ENCODE data around the gene RAB39B. TPM values are rescaled to one million over a fixed set of nuclear protein-coding genes. Genes with fewer than 3 reads are reported as not detected.

Gene RAB39B
- total and polyA plus RNA-seq, 10 of the 15 experiments (the other 5 are each of a cell fraction or from before 2014, with no cell fraction given): 1.6 to 8.6 (median 6.7) TPM

Small RNA genes within 50 kb of the gene (small RNA-seq; reads per million reads assigned to genes)
- not detected for gene AC234781.4

Other genes with a start within 250 kb of the RAB39B start
Only the 7 nearest of the 9 such genes appear.
- gene CMC4, start 193.4 kb downstream of the RAB39B start, total RNA-seq (2014; rRNA removed): 25.0 and 26.5 TPM in 2 replicates
- 14.0 and 15.6 TPM in 2 replicates for gene CMC4, start 193.4 kb downstream of the RAB39B start, total RNA-seq (2014; rRNA removed; fragmentation: Illumina TruSeq; extraction: Trizol)
- 10.3 and 10.4 TPM in 2 replicates for gene CMC4, start 193.4 kb downstream of the RAB39B start, total RNA-seq (2021)
- gene CMC4, start 193.4 kb downstream of the RAB39B start, polyA plus RNA-seq (2011; rRNA removed): 27.9 and 30.5 TPM in 2 replicates
- 12.3 and 14.6 TPM in 2 replicates for gene CMC4, start 193.4 kb downstream of the RAB39B start, polyA plus RNA-seq (2014; fragmentation: Illumina TruSeq; extraction: Trizol)
- 10 to 100 TPM in 1 of 2 experiments, 1 to 10 TPM in 1; 5.8 to 10.4 TPM for gene CMC4, start 193.4 kb downstream of the RAB39B start, polyA plus RNA-seq (2014; fragmentation: Nextera tagmentation; extraction: Ambion mirVana)
- gene CMC4, start 193.4 kb downstream of the RAB39B start, polyA plus RNA-seq (2014; rRNA removed): 33.7 and 36.4 TPM in 2 replicates
- gene CMC4, start 193.4 kb downstream of the RAB39B start, polyA plus RNA-seq (2016; fragmentation: Nextera tagmentation; extraction: Ambion mirVana): 10 to 100 TPM; 30.0 to 33.4 TPM
- gene MTCP1, start 193.4 kb downstream of the RAB39B start, total RNA-seq (2014; rRNA removed): 31.6 and 34.3 TPM in 2 replicates
- 20.6 and 25.6 TPM in 2 replicates for gene MTCP1, start 193.4 kb downstream of the RAB39B start, total RNA-seq (2014; rRNA removed; fragmentation: Illumina TruSeq; extraction: Trizol)
- gene MTCP1, start 193.4 kb downstream of the RAB39B start, total RNA-seq (2021): 29.8 and 43.2 TPM in 2 replicates
- gene MTCP1, start 193.4 kb downstream of the RAB39B start, polyA plus RNA-seq (2011; rRNA removed): 32.8 and 115 TPM in 2 replicates
- gene MTCP1, start 193.4 kb downstream of the RAB39B start, polyA plus RNA-seq (2014; fragmentation: Illumina TruSeq; extraction: Trizol): 25.7 and 48.3 TPM in 2 replicates
- gene MTCP1, start 193.4 kb downstream of the RAB39B start, polyA plus RNA-seq (2014; fragmentation: Nextera tagmentation; extraction: Ambion mirVana): 10 to 100 TPM; 30.2 to 52.9 TPM
- 15.8 and 16.6 TPM in 2 replicates for gene MTCP1, start 193.4 kb downstream of the RAB39B start, polyA plus RNA-seq (2014; rRNA removed)
- gene MTCP1, start 193.4 kb downstream of the RAB39B start, polyA plus RNA-seq (2016; fragmentation: Nextera tagmentation; extraction: Ambion mirVana): 10 to 100 TPM; 56.5 to 74.0 TPM
- gene BRCC3, start 193.0 kb downstream of the RAB39B start, total RNA-seq (2014; rRNA removed): 15.5 and 16.9 TPM in 2 replicates
- 29.1 and 29.9 TPM in 2 replicates for gene BRCC3, start 193.0 kb downstream of the RAB39B start, total RNA-seq (2014; rRNA removed; fragmentation: Illumina TruSeq; extraction: Trizol)
- gene BRCC3, start 193.0 kb downstream of the RAB39B start, total RNA-seq (2021): 25.7 and 30.7 TPM in 2 replicates
- gene BRCC3, start 193.0 kb downstream of the RAB39B start, polyA plus RNA-seq (2011; rRNA removed): 43.0 and 50.7 TPM in 2 replicates
- 41.1 and 50.1 TPM in 2 replicates for gene BRCC3, start 193.0 kb downstream of the RAB39B start, polyA plus RNA-seq (2014; fragmentation: Illumina TruSeq; extraction: Trizol)
- gene BRCC3, start 193.0 kb downstream of the RAB39B start, polyA plus RNA-seq (2014; fragmentation: Nextera tagmentation; extraction: Ambion mirVana): 10 to 100 TPM; 29.5 to 40.6 TPM
- 20.5 and 21.9 TPM in 2 replicates for gene BRCC3, start 193.0 kb downstream of the RAB39B start, polyA plus RNA-seq (2014; rRNA removed)
- 10 to 100 TPM; 53.0 to 57.5 TPM for gene BRCC3, start 193.0 kb downstream of the RAB39B start, polyA plus RNA-seq (2016; fragmentation: Nextera tagmentation; extraction: Ambion mirVana)
- 60.9 and 87.6 TPM in 2 replicates for gene VBP1, start 48.0 kb downstream of the RAB39B start, total RNA-seq (2014; rRNA removed)
- gene VBP1, start 48.0 kb downstream of the RAB39B start, total RNA-seq (2014; rRNA removed; fragmentation: Illumina TruSeq; extraction: Trizol): 93.2 and 97.0 TPM in 2 replicates
- 67.9 and 71.0 TPM in 2 replicates for gene VBP1, start 48.0 kb downstream of the RAB39B start, total RNA-seq (2021)
- 81.9 and 155 TPM in 2 replicates for gene VBP1, start 48.0 kb downstream of the RAB39B start, polyA plus RNA-seq (2011; rRNA removed)
- 107 and 161 TPM in 2 replicates for gene VBP1, start 48.0 kb downstream of the RAB39B start, polyA plus RNA-seq (2014; fragmentation: Illumina TruSeq; extraction: Trizol)
- gene VBP1, start 48.0 kb downstream of the RAB39B start, polyA plus RNA-seq (2014; fragmentation: Nextera tagmentation; extraction: Ambion mirVana): 100 to 1,000 TPM; 140 to 182 TPM
- gene VBP1, start 48.0 kb downstream of the RAB39B start, polyA plus RNA-seq (2014; rRNA removed): 40.9 and 56.4 TPM in 2 replicates
- gene VBP1, start 48.0 kb downstream of the RAB39B start, polyA plus RNA-seq (2016; fragmentation: Nextera tagmentation; extraction: Ambion mirVana): 100 to 1,000 TPM; 141 to 161 TPM
- 19.2 and 26.8 TPM in 2 replicates for gene CLIC2, start 70.1 kb upstream of the RAB39B start, total RNA-seq (2014; rRNA removed)
- gene CLIC2, start 70.1 kb upstream of the RAB39B start, total RNA-seq (2014; rRNA removed; fragmentation: Illumina TruSeq; extraction: Trizol): 31.6 and 32.2 TPM in 2 replicates
- 20.9 and 27.5 TPM in 2 replicates for gene CLIC2, start 70.1 kb upstream of the RAB39B start, total RNA-seq (2021)
- gene CLIC2, start 70.1 kb upstream of the RAB39B start, polyA plus RNA-seq (2011; rRNA removed): 18.6 and 25.9 TPM in 2 replicates
- gene CLIC2, start 70.1 kb upstream of the RAB39B start, polyA plus RNA-seq (2014; fragmentation: Illumina TruSeq; extraction: Trizol): 35.6 and 43.8 TPM in 2 replicates
- gene CLIC2, start 70.1 kb upstream of the RAB39B start, polyA plus RNA-seq (2014; fragmentation: Nextera tagmentation; extraction: Ambion mirVana): 10 to 100 TPM; 31.7 to 41.0 TPM
- 17.5 and 19.1 TPM in 2 replicates for gene CLIC2, start 70.1 kb upstream of the RAB39B start, polyA plus RNA-seq (2014; rRNA removed)
- gene CLIC2, start 70.1 kb upstream of the RAB39B start, polyA plus RNA-seq (2016; fragmentation: Nextera tagmentation; extraction: Ambion mirVana): 10 to 100 TPM; 18.4 to 21.3 TPM
- gene F8A2, start 117.6 kb upstream of the RAB39B start, total RNA-seq (2014; rRNA removed): not detected in 2 replicates
- gene F8A2, start 117.6 kb upstream of the RAB39B start, total RNA-seq (2014; rRNA removed; fragmentation: Illumina TruSeq; extraction: Trizol): not detected in 2 replicates
- gene F8A2, start 117.6 kb upstream of the RAB39B start, total RNA-seq (2021): not detected in 2 replicates
- gene F8A2, start 117.6 kb upstream of the RAB39B start, polyA plus RNA-seq (2011; rRNA removed): not detected in 2 replicates
- gene F8A2, start 117.6 kb upstream of the RAB39B start, polyA plus RNA-seq (2014; fragmentation: Illumina TruSeq; extraction: Trizol): not detected in 2 replicates
- not detected for gene F8A2, start 117.6 kb upstream of the RAB39B start, polyA plus RNA-seq (2014; fragmentation: Nextera tagmentation; extraction: Ambion mirVana)
- gene F8A2, start 117.6 kb upstream of the RAB39B start, polyA plus RNA-seq (2014; rRNA removed): not detected in 2 replicates
- not detected for gene F8A2, start 117.6 kb upstream of the RAB39B start, polyA plus RNA-seq (2016; fragmentation: Nextera tagmentation; extraction: Ambion mirVana)
- gene F8A3, start 194.1 kb upstream of the RAB39B start, total RNA-seq (2014; rRNA removed): 0.49 and 1.3 TPM in 2 replicates
- not detected in 2 replicates for gene F8A3, start 194.1 kb upstream of the RAB39B start, total RNA-seq (2014; rRNA removed; fragmentation: Illumina TruSeq; extraction: Trizol)
- 1.1 and 2.4 TPM in 2 replicates for gene F8A3, start 194.1 kb upstream of the RAB39B start, total RNA-seq (2021)
- 0.04 TPM in 1 of 2 replicates, not detected in the other for gene F8A3, start 194.1 kb upstream of the RAB39B start, polyA plus RNA-seq (2011; rRNA removed)
- 0.13 and 0.29 TPM in 2 replicates for gene F8A3, start 194.1 kb upstream of the RAB39B start, polyA plus RNA-seq (2014; fragmentation: Illumina TruSeq; extraction: Trizol)
- under 1 TPM in 1 of 2 experiments, not detected in 1; 0.13 TPM for gene F8A3, start 194.1 kb upstream of the RAB39B start, polyA plus RNA-seq (2014; fragmentation: Nextera tagmentation; extraction: Ambion mirVana)
- 1.1 and 3.2 TPM in 2 replicates for gene F8A3, start 194.1 kb upstream of the RAB39B start, polyA plus RNA-seq (2014; rRNA removed)
- under 1 TPM in 1 of 2 experiments, not detected in 1; 0.28 TPM for gene F8A3, start 194.1 kb upstream of the RAB39B start, polyA plus RNA-seq (2016; fragmentation: Nextera tagmentation; extraction: Ambion mirVana)

Data from GM12878 (cell line).